ENCODE data around the gene CDYL2.

CDYL2 gene

GRCh38 chr16:80601182-80601581 is 203.2 kb downstream of the CDYL2 start:
- H3K27ac ChIP-seq (ENCODE audit: low read depth, low read length): no peak overlapping the region
- H3F3A ChIP-seq (ENCODE audit: control insufficient read depth, insufficient read depth): no peaks in the 10 kb centered on the region
- H3K27me3 ChIP-seq (ENCODE audit: control insufficient read depth, low read length): no peaks in the 10 kb centered on the region
- no peaks in the 10 kb centered on the region for H4K20me1 ChIP-seq (ENCODE audit: control insufficient read depth, insufficient read depth, low read depth, low read length)
- no peak overlapping the region for H3K4me2 ChIP-seq (ENCODE audit: low read length)
- no peaks in the 10 kb centered on the region for H3K9me2 ChIP-seq (replicated peaks; ENCODE audit: control insufficient read depth, low read length)
- H3K79me2 ChIP-seq (ENCODE audit: control insufficient read depth, low read length): no peaks in the 10 kb centered on the region
- no peaks in the 10 kb centered on the region for H3K9me3 ChIP-seq (ENCODE audit: control insufficient read depth, insufficient read depth, low read length)
- H3K4me3 ChIP-seq (ENCODE audit: low read length): no peak overlapping the region
- peaks cover under 1% of the 10 kb centered on the region; the same call in 1 of the 2 replicates for H3K4me1 ChIP-seq (ENCODE audit: control insufficient read depth, low read length)
- H3K36me3 ChIP-seq (ENCODE audit: control insufficient read depth, low read length): no peaks in the 10 kb centered on the region
- no peak for TF ChIP-seq CTCF (IDR thresholded peaks at IDR 0.05; ENCODE audit: low read depth, low read length, poor library complexity, severe bottlenecking)
- TF ChIP-seq EZH2phosphoT487 (IDR thresholded peaks at IDR 0.05; ENCODE audit: borderline replicate concordance, low read length): no peak

- Histone ChIP-seq H3K4me3 (ENCODE audit: low read length) (no peak overlapping the region), H3F3A (ENCODE audit: control insufficient read depth, insufficient read depth) (no peaks in the 10 kb centered on the region), H3K27me3 (ENCODE audit: control insufficient read depth, low read length) (no peaks in the 10 kb centered on the region), H3K36me3 (ENCODE audit: control insufficient read depth, low read length) (no peaks in the 10 kb centered on the region), H4K20me1 (ENCODE audit: control insufficient read depth, insufficient read depth, low read depth, low read length) (no peaks in the 10 kb centered on the region), H3K4me1 (ENCODE audit: control insufficient read depth, low read length) (no peaks in the 10 kb centered on the region), H3K27ac (ENCODE audit: low read depth, low read length) (no peak overlapping the region), H3K4me2 (ENCODE audit: low read length) (no peak overlapping the region), H3K9me3 (ENCODE audit: control insufficient read depth, insufficient read depth, low read length) (no peaks in the 10 kb centered on the region), H3K9me2 (replicated peaks; ENCODE audit: control insufficient read depth, low read length) (no peaks in the 10 kb centered on the region), H3K79me2 (ENCODE audit: control insufficient read depth, low read length) (no peaks in the 10 kb centered on the region)
- TF ChIP-seq EZH2phosphoT487 (IDR thresholded peaks at IDR 0.05; ENCODE audit: borderline replicate concordance, low read length): no peak
- no peak for TF ChIP-seq CTCF (IDR thresholded peaks at IDR 0.05; ENCODE audit: low read depth, low read length, poor library complexity, severe bottlenecking)
Measured at GRCh38 chr16:80599466-80599865, 204.9 kb downstream of the CDYL2 start.

GRCh38 chr16:80596507-80597207 is 207.7 kb downstream of the CDYL2 start:
- TF ChIP-seq EZH2phosphoT487 (IDR thresholded peaks at IDR 0.05; ENCODE audit: borderline replicate concordance, low read length) (no peak), CTCF (IDR thresholded peaks at IDR 0.05; ENCODE audit: low read depth, low read length, poor library complexity, severe bottlenecking) (no peak)
- no peak overlapping the region for H3K27ac ChIP-seq (ENCODE audit: low read depth, low read length)
- no peaks in the 10 kb centered on the region for H3K9me2 ChIP-seq (replicated peaks; ENCODE audit: control insufficient read depth, low read length)
- H3F3A ChIP-seq (ENCODE audit: control insufficient read depth, insufficient read depth): no peaks in the 10 kb centered on the region
- H3K36me3 ChIP-seq (ENCODE audit: control insufficient read depth, low read length): no peaks in the 10 kb centered on the region
- H3K9me3 ChIP-seq (ENCODE audit: control insufficient read depth, insufficient read depth, low read length): no peaks in the 10 kb centered on the region
- no peaks in the 10 kb centered on the region for H3K79me2 ChIP-seq (ENCODE audit: control insufficient read depth, low read length)
- no peak overlapping the region for H3K4me3 ChIP-seq (ENCODE audit: low read length)
- H3K4me2 ChIP-seq (ENCODE audit: low read length): no peak overlapping the region
- no peaks in the 10 kb centered on the region for H4K20me1 ChIP-seq (ENCODE audit: control insufficient read depth, insufficient read depth, low read depth, low read length)
- no peaks in the 10 kb centered on the region; the same call in 1 of the 2 replicates for H3K4me1 ChIP-seq (ENCODE audit: control insufficient read depth, low read length)
- no peaks in the 10 kb centered on the region for H3K27me3 ChIP-seq (ENCODE audit: control insufficient read depth, low read length)

Measured in DOHH2 (cell line).